SH-SY5Y (cell line): Measurements from ENCODE around the gene MLF1.

Source experiments
- GATA2 ChIP-seq: IDR thresholded peaks from 2 replicates; pipeline ENCODE4 v1.6.1; 2011; ENCODE audit warnings: mild to moderate bottlenecking, low read depth, low read length
- GATA3 ChIP-seq: IDR thresholded peaks from 2 replicates; pipeline ENCODE4 v1.6.1; 2011; ENCODE audit warnings: low read depth, mild to moderate bottlenecking, low read length, moderate library complexity

The MLF1 gene

GRCh38 chr3:158570999-158571702, at the start of gene MLF1:
MLF1 (plus strand) TSS chr3:158571194; CDS start chr3:158571301, 107 bp downstream.
- TF ChIP-seq GATA2 (no peak), GATA3 (no peak)

DNA sequence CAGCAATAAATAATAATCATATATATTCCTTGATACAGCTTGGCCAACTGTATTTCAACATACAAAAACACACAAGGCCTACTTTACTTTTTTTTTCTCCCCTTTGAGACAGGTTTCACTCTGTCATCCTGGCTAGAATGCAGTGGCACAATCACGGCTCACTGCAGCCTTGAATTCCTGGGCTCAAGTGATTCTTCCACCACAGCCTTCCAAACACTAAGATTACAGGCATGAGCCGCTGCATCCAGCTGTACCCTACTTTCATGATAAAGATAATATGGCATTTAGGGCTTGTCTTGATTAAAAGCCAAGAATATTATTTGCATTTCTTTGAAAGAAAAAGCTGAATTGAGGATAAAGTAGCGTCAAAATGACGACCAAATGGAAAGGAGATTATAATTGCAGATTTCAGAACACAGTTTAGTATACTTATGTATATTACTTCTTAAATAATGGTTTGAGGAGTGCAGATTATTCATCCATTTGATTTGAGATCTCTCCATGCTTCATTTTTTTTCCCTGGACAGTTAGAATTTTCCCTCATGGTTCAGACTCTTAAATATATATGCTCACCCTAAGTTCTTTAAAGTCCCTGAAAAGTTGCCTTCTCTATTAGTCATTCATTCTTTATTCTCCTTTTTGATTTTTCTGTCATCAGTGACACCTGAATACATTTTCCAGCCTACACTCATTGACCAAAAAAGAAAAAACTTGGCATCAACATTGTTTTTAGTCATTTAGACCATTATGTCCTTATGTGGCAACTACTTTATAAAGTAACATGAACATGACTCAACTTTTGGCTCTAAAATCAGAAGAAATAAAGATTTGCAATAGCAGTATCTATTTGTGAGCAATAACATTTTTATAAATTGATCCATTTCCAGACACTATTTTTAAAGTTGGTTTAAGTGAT, 48.5 kb upstream of the MLF1 start:
- TF ChIP-seq GATA3 (no peak), GATA2 (no peak)

GRCh38 chr3:158528076-158528674, 42.8 kb upstream of the MLF1 start:
- peak; percentile 14; the same call in 1 of the 2 replicates for TF ChIP-seq GATA2
- TF ChIP-seq GATA3: no peak

- TF ChIP-seq GATA2 (no peak), GATA3 (no peak)
Observed at GRCh38 chr3:158531334-158531733, 39.7 kb upstream of the MLF1 start.

DNA sequence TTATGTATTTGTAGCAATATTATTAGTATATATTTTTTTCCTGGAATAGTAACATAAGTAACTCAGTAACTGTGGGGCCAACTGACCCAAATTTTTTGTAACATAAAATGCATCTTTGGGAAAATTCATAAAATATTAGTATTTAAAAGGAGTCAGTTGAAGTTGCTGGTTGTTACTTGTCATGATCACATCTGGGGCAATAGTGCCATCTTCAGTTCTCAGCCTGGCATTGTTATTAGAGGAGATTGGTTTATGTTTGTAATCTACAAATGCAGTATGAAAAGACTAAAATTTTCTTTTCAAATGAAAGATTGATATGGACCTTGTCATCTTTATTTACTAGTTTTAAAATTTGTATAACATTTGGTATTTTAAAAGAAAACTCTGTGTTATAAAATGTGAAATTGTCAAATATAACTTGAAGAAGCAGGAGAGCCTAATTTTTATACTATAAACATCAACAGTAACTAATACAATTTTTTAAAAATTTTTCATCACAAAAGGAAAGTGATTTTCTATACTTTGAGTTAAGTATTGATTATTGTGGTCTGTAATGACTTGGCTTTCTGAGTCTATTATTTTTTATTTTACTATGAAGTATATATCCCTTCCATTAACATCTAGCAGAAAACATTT, 38.8 kb upstream of the MLF1 start:
- no peak for TF ChIP-seq GATA2
- TF ChIP-seq GATA3: no peak

DNA sequence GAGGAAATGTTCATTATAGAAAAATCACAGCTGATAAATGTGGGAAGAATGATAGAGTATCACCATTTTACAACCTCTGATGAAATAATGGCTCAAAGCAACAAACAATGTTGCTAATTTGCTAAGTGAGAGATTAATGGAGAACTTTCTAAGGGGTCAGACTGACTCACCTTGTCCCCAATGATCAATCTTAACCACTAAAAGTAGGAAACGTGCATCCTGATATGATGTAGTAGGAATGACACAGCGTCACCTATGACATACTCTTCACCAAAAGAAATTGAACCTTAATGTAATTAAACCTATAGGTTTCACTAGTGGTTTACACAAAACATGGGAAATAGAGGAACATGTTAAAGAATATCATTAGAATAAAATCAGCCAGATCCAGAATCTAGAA, 35.1 kb upstream of the MLF1 start:
- TF ChIP-seq GATA2: no peak

DNA sequence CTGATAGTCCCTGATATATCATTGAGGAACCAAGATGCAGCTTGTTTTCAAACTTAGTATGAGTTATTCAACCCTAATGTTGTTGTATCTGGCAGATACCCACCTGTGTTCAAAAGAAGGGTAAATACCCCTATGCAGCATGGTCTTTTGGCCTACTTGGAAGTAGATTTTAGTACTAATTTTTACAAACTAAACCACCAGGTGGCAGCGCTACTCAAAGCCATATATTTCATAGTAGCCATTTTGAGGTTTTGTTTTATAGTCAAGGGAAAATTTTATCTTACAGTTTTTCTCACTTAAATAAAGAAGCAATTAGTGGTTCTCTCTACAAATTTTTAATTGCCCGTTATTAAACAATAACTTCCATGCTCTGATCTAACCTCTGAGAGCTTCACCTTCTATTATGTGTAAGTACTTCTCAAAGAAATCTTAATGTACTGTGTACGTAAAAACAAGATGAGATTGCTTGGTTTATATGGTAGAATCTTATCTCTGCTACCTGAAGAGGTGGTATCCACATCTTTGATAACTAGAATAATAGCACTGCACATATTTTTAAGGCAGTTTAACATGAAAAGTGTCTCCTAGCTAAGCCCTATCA, 31.5 kb upstream of the MLF1 start:
- no peak for TF ChIP-seq GATA3
- no peak for TF ChIP-seq GATA2

DNA sequence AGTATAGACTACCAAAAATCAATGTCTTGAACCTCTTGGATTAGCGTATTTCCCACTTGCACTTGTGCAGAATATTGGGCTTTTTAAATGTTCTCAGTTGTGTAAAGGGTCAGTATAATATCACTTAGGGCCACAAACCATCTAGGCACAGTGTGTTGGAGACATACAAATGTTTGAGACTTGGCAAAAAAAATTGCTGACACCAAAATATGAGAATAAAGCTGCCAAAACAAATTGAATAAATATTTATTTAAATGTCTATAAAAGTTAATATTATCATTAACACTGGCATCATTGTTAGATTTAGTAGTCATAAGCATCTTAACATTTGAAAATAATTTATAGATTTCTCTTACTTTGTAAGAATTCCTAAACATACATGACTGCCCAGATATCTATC, 30.9 kb upstream of the MLF1 start:
- no peak for TF ChIP-seq GATA2
- no peak for TF ChIP-seq GATA3

- TF ChIP-seq GATA3 (no peak), GATA2 (no peak)
Observed at GRCh38 chr3:158548691-158549090, 22.3 kb upstream of the MLF1 start.

- TF ChIP-seq GATA2 (no peak), GATA3 (no peak)
Observed at GRCh38 chr3:158552124-158552523, 18.9 kb upstream of the MLF1 start.

DNA sequence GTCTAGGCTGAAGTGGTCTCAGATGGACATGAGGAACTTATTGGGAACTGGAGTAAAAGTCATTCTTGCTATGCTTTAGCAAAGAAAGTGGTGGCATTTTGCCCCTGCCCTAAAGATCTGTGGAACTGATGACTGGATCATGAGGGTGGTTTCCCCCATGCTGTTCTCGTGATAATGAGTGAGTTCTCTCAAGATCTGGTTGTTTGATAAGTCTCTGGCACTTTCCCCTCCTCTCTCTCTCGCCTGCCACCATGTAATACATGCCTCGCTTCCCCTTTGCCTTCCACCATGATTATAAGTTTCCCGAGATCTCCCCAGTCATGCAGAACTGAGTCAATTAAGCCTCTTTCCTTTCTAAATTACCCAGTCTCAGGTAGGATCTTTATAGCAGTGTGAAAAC, 11.5 kb upstream of the MLF1 start:
- TF ChIP-seq GATA3 (no peak), GATA2 (no peak)

- TF ChIP-seq GATA3: no peak
- TF ChIP-seq GATA2: no peak
Observed at GRCh38 chr3:158560979-158561378, 10.0 kb upstream of the MLF1 start.

GRCh38 chr3:158562674-158563073, 8.3 kb upstream of the MLF1 start:
- no peak for TF ChIP-seq GATA2
- TF ChIP-seq GATA3: no peak

- TF ChIP-seq GATA3 (no peak), GATA2 (no peak)
Observed at GRCh38 chr3:158563076-158563475, 7.9 kb upstream of the MLF1 start.
